Panc1 (cell line): Measurements from ENCODE around the gene MTHFD2L.

Experiments
- CTCF ChIP-seq: fragments of 450-650 bp; IDR thresholded peaks from 2 replicates; pipeline ENCODE4 v1.5.1; 2017; ENCODE audit warnings: mild to moderate bottlenecking
- POLR2AphosphoS5 ChIP-seq: IDR thresholded peaks from 2 replicates; pipeline ENCODE4 v1.6.1; 2012; ENCODE audit warnings: mild to moderate bottlenecking, low read depth, low read length, moderate library complexity
- REST ChIP-seq, 2 experiments: IDR thresholded peaks; 2 replicates each; pipeline ENCODE4 v1.6.1; 2011 to 2012; ENCODE audit warnings: low read depth in 2 of 2, control low read depth in 1 of 2, low read length in 1 of 2, mild to moderate bottlenecking in 1 of 2, moderate library complexity in 1 of 2; ENCODE audit not compliant: insufficient read depth in 1 of 2

- TF ChIP-seq POLR2AphosphoS5 (no peak), CTCF (no peak), REST (IDR thresholded peaks at IDR 0.05; ENCODE audit: insufficient read depth in 1 of 2, low read depth in 2 of 2, low read length in 1 of 2) (no peak)
Measured at GRCh38 chr4:74339501-74339900, 181.6 kb downstream of the MTHFD2L start.
